Astrocyte (in vitro differentiated cells and primary cell): ENCODE measurements around the gene ZNF618. TPM values are rescaled to one million over a fixed set of nuclear protein-coding genes. Genes with fewer than 3 reads are reported as not detected.

Source experiments
- DNase-seq: peaks from one replicate; pipeline ENCODE4 v3.0.0-alpha.2; 2010; ENCODE audit warnings: low read depth
- FAIRE-seq: peaks from 2 replicates; lab custom pipeline; 2011; peaks lifted over from hg19 to GRCh38; lab: Jason Lieb, UNC
- H2AFZ ChIP-seq: 2 replicates; pipeline ENCODE4 v1.6.0; 2012; ENCODE audit warnings: low read depth, low read length, inconsistent platforms
- H3K27ac ChIP-seq: 2 replicates; pipeline ENCODE4 v1.5.1; 2011; ENCODE audit warnings: low read depth, low read length, inconsistent platforms
- H3K27me3 ChIP-seq: 2 replicates; pipeline ENCODE4 v1.6.0; 2011; ENCODE audit warnings: low read length, inconsistent platforms; ENCODE audit not compliant: insufficient read depth
- H3K36me3 ChIP-seq: 2 replicates; pipeline ENCODE4 v1.5.1; 2011; ENCODE audit warnings: low read length, inconsistent platforms; ENCODE audit not compliant: insufficient read depth
- H3K4me1 ChIP-seq: 2 replicates; pipeline ENCODE4 v1.5.1; 2011; ENCODE audit warnings: low read length, inconsistent platforms; ENCODE audit not compliant: insufficient read depth
- H3K4me2 ChIP-seq: 2 replicates; pipeline ENCODE4 v1.6.0; 2012; ENCODE audit warnings: low read length, inconsistent platforms
- H3K4me3 ChIP-seq: 2 replicates; pipeline ENCODE4 v1.5.1; 2011; ENCODE audit warnings: low read depth, mild to moderate bottlenecking, low read length, inconsistent platforms; ENCODE audit not compliant: insufficient read depth
- H3K79me2 ChIP-seq: 2 replicates; pipeline ENCODE4 v1.6.0; 2012; ENCODE audit warnings: mild to moderate bottlenecking, low read length, inconsistent platforms; ENCODE audit not compliant: insufficient read depth
- H3K9ac ChIP-seq: 2 replicates; pipeline ENCODE4 v1.6.0; 2012; ENCODE audit warnings: mild to moderate bottlenecking, low read length, inconsistent platforms
- H3K9me3 ChIP-seq: 2 replicates; pipeline ENCODE4 v1.5.1; 2012; ENCODE audit warnings: low read depth, mild to moderate bottlenecking, low read length, inconsistent platforms; ENCODE audit not compliant: insufficient read depth
- H4K20me1 ChIP-seq: 2 replicates; pipeline ENCODE4 v1.6.0; 2012; ENCODE audit warnings: low read length, inconsistent platforms; ENCODE audit not compliant: insufficient read depth
- H3K27ac Mint-ChIP-seq: one replicate; pipeline ENCODE4 v1.8.0; 2021; ENCODE audit warnings: mild to moderate bottlenecking, mixed read lengths; ENCODE audit not compliant: unreplicated experiment
- H3K27me3 Mint-ChIP-seq: one replicate; pipeline ENCODE4 v1.8.0; 2021; ENCODE audit warnings: low read depth, mixed read lengths; ENCODE audit not compliant: unreplicated experiment
- H3K36me3 Mint-ChIP-seq: one replicate; pipeline ENCODE4 v1.8.0; 2021; ENCODE audit warnings: low read depth, mixed read lengths; ENCODE audit not compliant: unreplicated experiment
- H3K4me1 Mint-ChIP-seq: one replicate; pipeline ENCODE4 v1.8.0; 2021; ENCODE audit warnings: low read depth, mixed read lengths; ENCODE audit not compliant: unreplicated experiment
- H3K4me3 Mint-ChIP-seq: one replicate; pipeline ENCODE4 v1.8.0; 2021; ENCODE audit warnings: mild to moderate bottlenecking, moderate library complexity, mixed read lengths; ENCODE audit not compliant: unreplicated experiment
- H3K9me3 Mint-ChIP-seq: one replicate; pipeline ENCODE4 v1.8.0; 2021; ENCODE audit warnings: mild to moderate bottlenecking, mixed read lengths; ENCODE audit not compliant: unreplicated experiment
- EZH2 ChIP-seq: IDR thresholded peaks from 2 replicates; pipeline ENCODE4 v1.6.1; 2012; ENCODE audit warnings: mild to moderate bottlenecking, low read length, inconsistent platforms; ENCODE audit not compliant: insufficient read depth
- total RNA-seq: library from RNA; stranded (reverse); gene quantifications from 2 replicates; pipeline ENCODE4 v1.2.1, GENCODE V29; 2021
- TF ChIP-seq, protein P1 (sequence below): IDR thresholded peaks from 2 replicates; pipeline ENCODE4 v1.5.1; 2011; ENCODE audit warnings: low read depth, mild to moderate bottlenecking, inconsistent platforms, low read length, moderate library complexity; ENCODE audit not compliant: insufficient read depth

ZNF618 gene
- total RNA-seq, 1 donor from 2014 or later: 30.1 TPM

- H3K4me2 ChIP-seq: no peak overlapping the region
- H3K4me3 ChIP-seq: no peak overlapping the region
- H3K9me3 ChIP-seq: peaks cover 4% of the 10 kb centered on the region
- no peaks in the 10 kb centered on the region for H3K79me2 ChIP-seq
- Mint-ChIP-seq H3K27me3 (no peaks in the 10 kb centered on the region), H3K27ac (no peak overlapping the region), H3K36me3 (peaks cover 49% of the 10 kb centered on the region), H3K9me3 (peaks cover 9% of the 10 kb centered on the region), H3K4me3 (no peak overlapping the region), H3K4me1 (peaks cover 7% of the 10 kb centered on the region)
- TF ChIP-seq, protein P1, sequence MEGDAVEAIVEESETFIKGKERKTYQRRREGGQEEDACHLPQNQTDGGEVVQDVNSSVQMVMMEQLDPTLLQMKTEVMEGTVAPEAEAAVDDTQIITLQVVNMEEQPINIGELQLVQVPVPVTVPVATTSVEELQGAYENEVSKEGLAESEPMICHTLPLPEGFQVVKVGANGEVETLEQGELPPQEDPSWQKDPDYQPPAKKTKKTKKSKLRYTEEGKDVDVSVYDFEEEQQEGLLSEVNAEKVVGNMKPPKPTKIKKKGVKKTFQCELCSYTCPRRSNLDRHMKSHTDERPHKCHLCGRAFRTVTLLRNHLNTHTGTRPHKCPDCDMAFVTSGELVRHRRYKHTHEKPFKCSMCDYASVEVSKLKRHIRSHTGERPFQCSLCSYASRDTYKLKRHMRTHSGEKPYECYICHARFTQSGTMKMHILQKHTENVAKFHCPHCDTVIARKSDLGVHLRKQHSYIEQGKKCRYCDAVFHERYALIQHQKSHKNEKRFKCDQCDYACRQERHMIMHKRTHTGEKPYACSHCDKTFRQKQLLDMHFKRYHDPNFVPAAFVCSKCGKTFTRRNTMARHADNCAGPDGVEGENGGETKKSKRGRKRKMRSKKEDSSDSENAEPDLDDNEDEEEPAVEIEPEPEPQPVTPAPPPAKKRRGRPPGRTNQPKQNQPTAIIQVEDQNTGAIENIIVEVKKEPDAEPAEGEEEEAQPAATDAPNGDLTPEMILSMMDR: no peak
- no peak for TF ChIP-seq EZH2
- peaks cover 8% of the 10 kb centered on the region for H3K36me3 ChIP-seq
- FAIRE-seq: no peak
- no peaks in the 10 kb centered on the region for H3K4me1 ChIP-seq
- H2AFZ ChIP-seq: no peak overlapping the region
- H4K20me1 ChIP-seq: no peaks in the 10 kb centered on the region
- H3K9ac ChIP-seq: no peak overlapping the region
- no peaks in the 10 kb centered on the region for H3K27me3 ChIP-seq
- no peak overlapping the region for H3K27ac ChIP-seq
- no peak for DNase-seq
Observed at GRCh38 chr9:114021578-114021977, 145.5 kb downstream of the ZNF618 start.

DNA sequence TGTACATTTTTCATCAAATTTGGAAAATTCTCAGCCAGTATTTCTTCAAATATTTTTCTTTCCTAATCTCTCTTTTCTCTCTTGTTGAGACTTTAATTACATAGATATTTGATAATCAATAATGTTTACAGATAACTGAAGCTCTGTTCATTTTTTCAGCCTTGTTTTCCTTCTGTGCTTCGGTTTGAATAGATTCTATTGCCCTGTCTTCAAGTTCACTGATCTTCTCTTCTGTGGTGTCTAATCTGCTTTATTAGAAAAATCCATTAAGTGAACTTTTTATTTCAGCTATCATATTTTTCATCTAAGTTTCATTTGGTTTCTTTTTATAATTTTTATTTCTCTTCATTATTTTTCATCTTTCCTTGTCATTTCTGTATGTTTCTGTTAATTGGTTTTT is 147.9 kb downstream of the ZNF618 start:
- Mint-ChIP-seq H3K36me3 (peaks cover 54% of the 10 kb centered on the region), H3K4me1 (peaks cover 7% of the 10 kb centered on the region), H3K27me3 (no peaks in the 10 kb centered on the region), H3K4me3 (no peak overlapping the region), H3K27ac (no peak overlapping the region), H3K9me3 (peaks cover 9% of the 10 kb centered on the region)
- H3K9ac ChIP-seq: no peak overlapping the region
- peaks cover 4% of the 10 kb centered on the region for H3K9me3 ChIP-seq
- H3K79me2 ChIP-seq: no peaks in the 10 kb centered on the region
- no peak overlapping the region for H3K4me2 ChIP-seq
- no peak for FAIRE-seq
- H2AFZ ChIP-seq: no peak overlapping the region
- no peak overlapping the region for H3K27ac ChIP-seq
- no peaks in the 10 kb centered on the region for H3K4me1 ChIP-seq
- H3K4me3 ChIP-seq: no peak overlapping the region
- no peaks in the 10 kb centered on the region for H3K27me3 ChIP-seq
- DNase-seq: no peak
- H4K20me1 ChIP-seq: no peaks in the 10 kb centered on the region
- TF ChIP-seq EZH2: no peak
- TF ChIP-seq, protein P1: no peak
- H3K36me3 ChIP-seq: peaks cover 10% of the 10 kb centered on the region

DNA sequence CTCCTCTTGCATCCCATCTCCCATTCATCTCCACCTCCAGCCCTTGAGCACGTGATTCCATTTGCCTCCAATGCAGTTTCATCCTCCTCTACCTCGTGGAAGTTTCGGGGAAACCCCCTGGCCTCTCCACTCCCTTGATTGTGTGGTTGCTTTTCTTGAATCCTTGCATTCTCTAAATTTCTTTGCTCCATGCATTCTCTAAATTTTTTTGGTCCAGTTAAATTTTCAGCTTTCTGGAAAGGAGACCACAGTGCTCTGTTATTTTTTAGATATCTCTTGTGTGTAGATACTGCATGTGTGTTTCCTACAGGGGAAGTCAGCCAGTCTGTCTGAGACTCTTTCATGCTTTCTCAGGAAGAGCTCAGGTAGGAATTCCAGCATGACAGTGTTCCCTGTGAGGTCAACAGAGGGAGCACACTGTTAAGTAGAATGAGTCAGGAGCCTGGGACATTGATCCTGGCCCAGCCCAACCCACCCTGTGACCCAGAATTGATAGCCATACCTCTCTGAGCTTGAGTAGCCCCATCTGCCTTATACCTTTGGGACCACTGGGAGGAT is 149.2 kb downstream of the ZNF618 start:
- H3K9me3 ChIP-seq: peaks cover 4% of the 10 kb centered on the region
- no peak overlapping the region for H3K9ac ChIP-seq
- FAIRE-seq (no peak), DNase-seq (peak; percentile 49)
- no peaks in the 10 kb centered on the region for H3K27me3 ChIP-seq
- Mint-ChIP-seq H3K27ac (no peak overlapping the region), H3K9me3 (peaks cover 9% of the 10 kb centered on the region), H3K27me3 (no peaks in the 10 kb centered on the region), H3K36me3 (peaks cover 64% of the 10 kb centered on the region), H3K4me1 (peaks cover 7% of the 10 kb centered on the region), H3K4me3 (no peak overlapping the region)
- TF ChIP-seq EZH2: no peak
- TF ChIP-seq, protein P1: no peak
- H3K36me3 ChIP-seq: peaks cover 12% of the 10 kb centered on the region
- no peak overlapping the region for H2AFZ ChIP-seq
- no peaks in the 10 kb centered on the region for H3K79me2 ChIP-seq
- no peaks in the 10 kb centered on the region for H3K4me1 ChIP-seq
- H4K20me1 ChIP-seq: no peaks in the 10 kb centered on the region
- no peak overlapping the region for H3K4me2 ChIP-seq
- no peak overlapping the region for H3K27ac ChIP-seq
- H3K4me3 ChIP-seq: no peak overlapping the region
